WTC11 (cell line): ENCODE results near the gene ERBB2. TPM values are rescaled to one million over a fixed set of nuclear protein-coding genes. Genes with fewer than 3 reads are reported as not detected.
A peak's percentile ranks its signal among the peaks of the same experiment; 100 is the strongest.

Experiments
- ATAC-seq: fragments of 200-7000 bp; cut with Tn5 transposase; 2 replicates; pipeline ENCODE4 v1.10.0; 2021; ENCODE audit warnings: mild to moderate bottlenecking, moderate library complexity
- CTCF ChIA-PET: fragments of 300-600 bp; sonication (Branson Sonifier 250); formaldehyde crosslinking; loops from one replicate; lab custom pipeline; 2021; ENCODE audit warnings: antibody characterized with exemption; lab: Charles Lee
- POLR2A ChIA-PET: fragments of 350-600 bp; sonication (Branson Sonifier 250); formaldehyde crosslinking; loops from one replicate; lab custom pipeline; 2021; ENCODE audit warnings: antibody characterized with exemption; lab: Charles Lee
- DNase-seq: peaks from one replicate; pipeline ENCODE4 v3.0.0; 2021; ENCODE audit warnings: low spot score
- H3K27ac Mint-ChIP-seq: 2 replicates; pipeline ENCODE4 v1.8.0; 2021; ENCODE audit warnings: mixed read lengths
- H3K27me3 Mint-ChIP-seq: 2 replicates; pipeline ENCODE4 v1.8.0; 2021; ENCODE audit warnings: low read depth, mild to moderate bottlenecking, moderate library complexity, mixed read lengths
- H3K36me3 Mint-ChIP-seq: 2 replicates; pipeline ENCODE4 v1.8.0; 2021; ENCODE audit warnings: mixed read lengths
- H3K4me1 Mint-ChIP-seq: 2 replicates; pipeline ENCODE4 v1.8.0; 2022; ENCODE audit warnings: mixed read lengths
- H3K4me3 Mint-ChIP-seq: 2 replicates; pipeline ENCODE4 v1.8.0; 2021; ENCODE audit warnings: mild to moderate bottlenecking, moderate library complexity, mixed read lengths
- H3K9me3 Mint-ChIP-seq: 2 replicates; pipeline ENCODE4 v1.8.0; 2021; ENCODE audit warnings: mixed read lengths
- ATF1 ChIP-seq: sonication (generic); formaldehyde crosslinking; IDR thresholded peaks from 2 replicates; pipeline ENCODE4 v1.8.1; 2023; ENCODE audit warnings: mild to moderate bottlenecking, moderate library complexity, missing genetic modification reagents
- FOXJ3 ChIP-seq: sonication (generic); formaldehyde crosslinking; IDR thresholded peaks from 2 replicates; pipeline ENCODE4 v1.9.0; 2021; ENCODE audit warnings: missing genetic modification reagents, mild to moderate bottlenecking, borderline replicate concordance
- FOXK1 ChIP-seq: sonication (generic); formaldehyde crosslinking; IDR thresholded peaks from 2 replicates; pipeline ENCODE4 v1.8.0; 2022; ENCODE audit warnings: mild to moderate bottlenecking, moderate library complexity, missing genetic modification reagents
- GABPB1 ChIP-seq: sonication (generic); formaldehyde crosslinking; IDR thresholded peaks from 2 replicates; pipeline ENCODE4 v1.8.1; 2023; ENCODE audit warnings: mild to moderate bottlenecking, missing genetic modification reagents
- GTF2I ChIP-seq: fragments of 250-450 bp; sonication (Bioruptor Pico); conservative IDR thresholded peaks from 2 replicates; pipeline ENCODE4 v1.4.0; 2021; ENCODE audit warnings: mild to moderate bottlenecking
- HMGA2 ChIP-seq: fragments of 250-450 bp; sonication (Bioruptor Pico); IDR thresholded peaks from 2 replicates; pipeline ENCODE4 v1.4.0; 2021; ENCODE audit warnings: mild to moderate bottlenecking, moderate library complexity
- NFATC4 ChIP-seq: fragments of 250-450 bp; sonication (Bioruptor Pico); IDR thresholded peaks from 2 replicates; pipeline ENCODE4 v1.9.0; 2021; ENCODE audit warnings: mild to moderate bottlenecking
- NFYB ChIP-seq: sonication (generic); formaldehyde crosslinking; conservative IDR thresholded peaks from 2 replicates; pipeline ENCODE4 v1.8.0; 2022; ENCODE audit warnings: low read depth, missing genetic modification reagents
- NR1H2 ChIP-seq: sonication (generic); formaldehyde crosslinking; IDR thresholded peaks from 2 replicates; pipeline ENCODE4 v1.9.0; 2021; ENCODE audit warnings: mild to moderate bottlenecking, moderate library complexity, missing genetic modification reagents
- NR2C2 ChIP-seq: sonication (generic); formaldehyde crosslinking; IDR thresholded peaks from 2 replicates; pipeline ENCODE4 v1.8.0; 2022; ENCODE audit warnings: mild to moderate bottlenecking, missing genetic modification reagents
- SMAD4 ChIP-seq: sonication (generic); formaldehyde crosslinking; IDR thresholded peaks from 2 replicates; pipeline ENCODE4 v1.8.0; 2022; ENCODE audit warnings: mild to moderate bottlenecking, missing genetic modification reagents
- TEAD1 ChIP-seq: sonication (generic); formaldehyde crosslinking; IDR thresholded peaks from 2 replicates; pipeline ENCODE4 v1.8.0; 2022; ENCODE audit warnings: mild to moderate bottlenecking, missing genetic modification reagents
- ZBTB21 ChIP-seq: sonication (generic); formaldehyde crosslinking; IDR thresholded peaks from 2 replicates; pipeline ENCODE4 v1.8.1; 2023; ENCODE audit warnings: mild to moderate bottlenecking, missing genetic modification reagents, borderline replicate concordance
- ZNF138 ChIP-seq: sonication (generic); formaldehyde crosslinking; conservative IDR thresholded peaks from 2 replicates; pipeline ENCODE4 v1.8.1; 2022; ENCODE audit warnings: mild to moderate bottlenecking, moderate library complexity, missing genetic modification reagents
- ZNF219 ChIP-seq: sonication (generic); formaldehyde crosslinking; IDR thresholded peaks from 2 replicates; pipeline ENCODE4 v1.8.0; 2023; ENCODE audit warnings: missing genetic modification reagents, mild to moderate bottlenecking, borderline replicate concordance
- ZNF232 ChIP-seq: sonication (generic); formaldehyde crosslinking; IDR thresholded peaks from 2 replicates; pipeline ENCODE4 v1.8.0; 2022; ENCODE audit warnings: mild to moderate bottlenecking, missing genetic modification reagents
- ZNF317 ChIP-seq: sonication (generic); formaldehyde crosslinking; IDR thresholded peaks from 2 replicates; pipeline ENCODE4 v1.8.1; 2023; ENCODE audit warnings: low read depth, mild to moderate bottlenecking, moderate library complexity, missing genetic modification reagents, borderline replicate concordance
- total RNA-seq: library from RNA; stranded (reverse); gene quantifications from 3 replicates; pipeline ENCODE4 v1.2.3, GENCODE V29; 2021
- TF ChIP-seq, protein P1 (sequence below): sonication (generic); formaldehyde crosslinking; IDR thresholded peaks from 2 replicates; pipeline ENCODE4 v1.8.0; 2022; ENCODE audit warnings: mild to moderate bottlenecking, missing genetic modification reagents
- TF ChIP-seq, protein P2 (sequence below): fragments of 250-450 bp; sonication (Bioruptor Pico); IDR thresholded peaks from 2 replicates; pipeline ENCODE4 v2.1.2; 2022; ENCODE audit warnings: mild to moderate bottlenecking, moderate library complexity
- TF ChIP-seq, protein P3 (sequence below): fragments of 250-450 bp; sonication (Bioruptor Pico); IDR thresholded peaks from 2 replicates; pipeline ENCODE4 v1.9.0; 2021; ENCODE audit warnings: mild to moderate bottlenecking
- TF ChIP-seq, protein P4 (sequence below): fragments of 250-450 bp; sonication (Bioruptor Pico); IDR thresholded peaks from 2 replicates; pipeline ENCODE4 v1.8.0; 2021; ENCODE audit warnings: mild to moderate bottlenecking
- TF ChIP-seq, protein P5 (sequence below): sonication (generic); formaldehyde crosslinking; IDR thresholded peaks from 2 replicates; pipeline ENCODE4 v1.8.1; 2022; ENCODE audit warnings: mild to moderate bottlenecking, moderate library complexity, missing genetic modification reagents
- TF ChIP-seq, protein P6 (sequence below): sonication (generic); formaldehyde crosslinking; IDR thresholded peaks from 2 replicates; pipeline ENCODE4 v1.8.1; 2023; ENCODE audit warnings: mild to moderate bottlenecking, missing genetic modification reagents, moderate library complexity
- TF ChIP-seq, protein P7 (sequence below): sonication (generic); formaldehyde crosslinking; IDR thresholded peaks from 2 replicates; pipeline ENCODE4 v1.8.0; 2022; ENCODE audit warnings: mild to moderate bottlenecking, missing genetic modification reagents

ERBB2 gene
- total RNA-seq, 1 experiment from 2014 or later: 209 TPM

DNA sequence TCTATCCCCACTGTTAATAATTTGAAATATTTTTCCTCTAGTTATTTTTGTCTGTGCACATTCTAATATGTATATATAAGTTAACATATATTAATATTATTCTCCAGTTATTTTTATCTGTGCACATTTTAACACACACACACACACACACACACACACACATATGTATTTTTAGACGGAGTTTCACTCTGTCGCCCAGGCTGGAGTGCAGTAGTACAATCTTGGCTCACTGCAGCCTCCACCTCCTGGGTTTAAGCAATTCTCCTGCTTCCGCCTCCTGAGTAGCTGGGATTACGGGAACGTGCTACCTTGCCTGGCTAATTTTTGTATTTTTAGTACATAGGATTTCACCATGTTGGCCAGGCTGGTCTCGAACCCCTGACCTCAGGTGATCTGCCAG lies 17.8 kb downstream of the ERBB2 start:
- ChIA-PET CTCF (interaction anchor here (1.1 kb wide), 1 partner anchor 49 kb away, joined by 3 read pairs; the partner anchor contains the start of gene PNMT), POLR2A (no interaction called here)
- ATAC-seq: no peak
- Mint-ChIP-seq H3K27me3 (no peaks in the 10 kb centered on the region), H3K27ac (no peak overlapping the region), H3K9me3 (no peaks in the 10 kb centered on the region), H3K36me3 (peaks cover 42% of the 10 kb centered on the region), H3K4me3 (no peak overlapping the region), H3K4me1 (no peaks in the 10 kb centered on the region)
- TF ChIP-seq NFATC4 (CRISPR knock-in tag) (no peak), GABPB1 (CRISPR knock-in tag) (no peak), NR2C2 (no peak), ZNF232 (CRISPR knock-in tag) (no peak), HMGA2 (CRISPR knock-in tag) (no peak), ZNF138 (CRISPR knock-in tag) (no peak), NFYB (CRISPR knock-in tag) (no peak), SMAD4 (CRISPR knock-in tag) (no peak), ZBTB21 (CRISPR knock-in tag) (no peak)
- TF ChIP-seq, protein P1, sequence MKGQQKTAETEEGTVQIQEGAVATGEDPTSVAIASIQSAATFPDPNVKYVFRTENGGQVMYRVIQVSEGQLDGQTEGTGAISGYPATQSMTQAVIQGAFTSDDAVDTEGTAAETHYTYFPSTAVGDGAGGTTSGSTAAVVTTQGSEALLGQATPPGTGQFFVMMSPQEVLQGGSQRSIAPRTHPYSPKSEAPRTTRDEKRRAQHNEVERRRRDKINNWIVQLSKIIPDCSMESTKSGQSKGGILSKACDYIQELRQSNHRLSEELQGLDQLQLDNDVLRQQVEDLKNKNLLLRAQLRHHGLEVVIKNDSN: no peak
- TF ChIP-seq, protein P2, sequence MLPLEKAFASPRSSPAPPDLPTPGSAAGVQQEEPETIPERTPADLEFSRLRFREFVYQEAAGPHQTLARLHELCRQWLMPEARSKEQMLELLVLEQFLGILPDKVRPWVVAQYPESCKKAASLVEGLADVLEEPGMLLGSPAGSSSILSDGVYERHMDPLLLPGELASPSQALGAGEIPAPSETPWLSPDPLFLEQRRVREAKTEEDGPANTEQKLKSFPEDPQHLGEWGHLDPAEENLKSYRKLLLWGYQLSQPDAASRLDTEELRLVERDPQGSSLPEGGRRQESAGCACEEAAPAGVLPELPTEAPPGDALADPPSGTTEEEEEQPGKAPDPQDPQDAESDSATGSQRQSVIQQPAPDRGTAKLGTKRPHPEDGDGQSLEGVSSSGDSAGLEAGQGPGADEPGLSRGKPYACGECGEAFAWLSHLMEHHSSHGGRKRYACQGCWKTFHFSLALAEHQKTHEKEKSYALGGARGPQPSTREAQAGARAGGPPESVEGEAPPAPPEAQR: no peak
- TF ChIP-seq, protein P3, sequence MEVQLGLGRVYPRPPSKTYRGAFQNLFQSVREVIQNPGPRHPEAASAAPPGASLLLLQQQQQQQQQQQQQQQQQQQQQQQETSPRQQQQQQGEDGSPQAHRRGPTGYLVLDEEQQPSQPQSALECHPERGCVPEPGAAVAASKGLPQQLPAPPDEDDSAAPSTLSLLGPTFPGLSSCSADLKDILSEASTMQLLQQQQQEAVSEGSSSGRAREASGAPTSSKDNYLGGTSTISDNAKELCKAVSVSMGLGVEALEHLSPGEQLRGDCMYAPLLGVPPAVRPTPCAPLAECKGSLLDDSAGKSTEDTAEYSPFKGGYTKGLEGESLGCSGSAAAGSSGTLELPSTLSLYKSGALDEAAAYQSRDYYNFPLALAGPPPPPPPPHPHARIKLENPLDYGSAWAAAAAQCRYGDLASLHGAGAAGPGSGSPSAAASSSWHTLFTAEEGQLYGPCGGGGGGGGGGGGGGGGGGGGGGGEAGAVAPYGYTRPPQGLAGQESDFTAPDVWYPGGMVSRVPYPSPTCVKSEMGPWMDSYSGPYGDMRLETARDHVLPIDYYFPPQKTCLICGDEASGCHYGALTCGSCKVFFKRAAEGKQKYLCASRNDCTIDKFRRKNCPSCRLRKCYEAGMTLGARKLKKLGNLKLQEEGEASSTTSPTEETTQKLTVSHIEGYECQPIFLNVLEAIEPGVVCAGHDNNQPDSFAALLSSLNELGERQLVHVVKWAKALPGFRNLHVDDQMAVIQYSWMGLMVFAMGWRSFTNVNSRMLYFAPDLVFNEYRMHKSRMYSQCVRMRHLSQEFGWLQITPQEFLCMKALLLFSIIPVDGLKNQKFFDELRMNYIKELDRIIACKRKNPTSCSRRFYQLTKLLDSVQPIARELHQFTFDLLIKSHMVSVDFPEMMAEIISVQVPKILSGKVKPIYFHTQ (CRISPR knock-in tag): no peak
- DNase-seq: no peak

DNA sequence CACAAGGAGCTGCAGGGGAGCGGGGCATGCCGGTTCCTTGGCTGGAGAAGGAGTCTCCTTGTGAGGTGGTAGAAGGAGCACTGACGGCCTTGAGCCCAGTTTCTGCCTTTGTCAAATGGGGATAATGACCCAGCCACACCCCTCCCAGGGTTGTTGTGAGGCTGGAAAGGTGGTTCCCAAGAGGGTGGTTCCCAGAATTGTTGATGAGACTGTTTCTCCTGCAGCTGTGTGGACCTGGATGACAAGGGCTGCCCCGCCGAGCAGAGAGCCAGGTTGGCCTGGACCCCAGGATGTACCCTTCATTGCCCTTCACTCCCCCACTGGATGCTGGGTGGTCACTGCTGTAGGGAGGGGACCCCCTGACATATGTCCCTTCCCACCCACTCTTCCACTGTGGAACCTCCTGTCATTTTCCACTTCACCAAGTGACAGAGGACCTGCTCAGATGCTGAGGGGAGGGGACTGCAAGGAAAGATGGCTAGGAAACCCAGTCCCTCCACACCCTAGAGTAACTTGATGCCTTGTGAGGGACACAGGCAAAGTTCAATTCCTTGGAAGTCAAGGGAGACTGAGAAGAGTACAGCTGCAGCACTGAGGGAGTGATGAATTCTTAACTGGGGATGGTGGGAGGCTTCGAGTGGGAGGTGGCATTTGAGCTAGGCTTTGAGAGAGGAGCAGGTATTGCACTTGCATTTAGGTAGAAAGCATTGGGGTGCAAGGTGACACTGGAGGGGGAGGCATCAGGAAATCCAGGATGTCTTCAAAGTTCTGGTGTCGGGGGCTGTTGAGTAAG lies 19.9 kb downstream of the ERBB2 start:
- no peaks in the 10 kb centered on the region for H3K27me3 Mint-ChIP-seq
- ATAC-seq (no peak), DNase-seq (no peak)
- H3K4me1 Mint-ChIP-seq: peaks cover 8% of the 10 kb centered on the region
- TF ChIP-seq ZNF317 (CRISPR knock-in tag) (no peak), GTF2I (CRISPR knock-in tag) (no peak), ZBTB21 (CRISPR knock-in tag) (no peak), ZNF219 (CRISPR knock-in tag) (no peak), FOXJ3 (no peak), ATF1 (CRISPR knock-in tag) (no peak), FOXK1 (CRISPR knock-in tag) (no peak), NR1H2 (no peak), TEAD1 (CRISPR knock-in tag) (no peak)
- TF ChIP-seq, protein P4, sequence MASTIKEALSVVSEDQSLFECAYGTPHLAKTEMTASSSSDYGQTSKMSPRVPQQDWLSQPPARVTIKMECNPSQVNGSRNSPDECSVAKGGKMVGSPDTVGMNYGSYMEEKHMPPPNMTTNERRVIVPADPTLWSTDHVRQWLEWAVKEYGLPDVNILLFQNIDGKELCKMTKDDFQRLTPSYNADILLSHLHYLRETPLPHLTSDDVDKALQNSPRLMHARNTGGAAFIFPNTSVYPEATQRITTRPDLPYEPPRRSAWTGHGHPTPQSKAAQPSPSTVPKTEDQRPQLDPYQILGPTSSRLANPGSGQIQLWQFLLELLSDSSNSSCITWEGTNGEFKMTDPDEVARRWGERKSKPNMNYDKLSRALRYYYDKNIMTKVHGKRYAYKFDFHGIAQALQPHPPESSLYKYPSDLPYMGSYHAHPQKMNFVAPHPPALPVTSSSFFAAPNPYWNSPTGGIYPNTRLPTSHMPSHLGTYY: no peak
- TF ChIP-seq, protein P5, sequence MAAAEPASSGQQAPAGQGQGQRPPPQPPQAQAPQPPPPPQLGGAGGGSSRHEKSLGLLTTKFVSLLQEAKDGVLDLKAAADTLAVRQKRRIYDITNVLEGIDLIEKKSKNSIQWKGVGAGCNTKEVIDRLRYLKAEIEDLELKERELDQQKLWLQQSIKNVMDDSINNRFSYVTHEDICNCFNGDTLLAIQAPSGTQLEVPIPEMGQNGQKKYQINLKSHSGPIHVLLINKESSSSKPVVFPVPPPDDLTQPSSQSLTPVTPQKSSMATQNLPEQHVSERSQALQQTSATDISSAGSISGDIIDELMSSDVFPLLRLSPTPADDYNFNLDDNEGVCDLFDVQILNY (CRISPR knock-in tag): no peak
- TF ChIP-seq, protein P6, sequence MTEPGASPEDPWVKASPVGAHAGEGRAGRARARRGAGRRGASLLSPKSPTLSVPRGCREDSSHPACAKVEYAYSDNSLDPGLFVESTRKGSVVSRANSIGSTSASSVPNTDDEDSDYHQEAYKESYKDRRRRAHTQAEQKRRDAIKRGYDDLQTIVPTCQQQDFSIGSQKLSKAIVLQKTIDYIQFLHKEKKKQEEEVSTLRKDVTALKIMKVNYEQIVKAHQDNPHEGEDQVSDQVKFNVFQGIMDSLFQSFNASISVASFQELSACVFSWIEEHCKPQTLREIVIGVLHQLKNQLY (CRISPR knock-in tag): no peak
- TF ChIP-seq, protein P7, sequence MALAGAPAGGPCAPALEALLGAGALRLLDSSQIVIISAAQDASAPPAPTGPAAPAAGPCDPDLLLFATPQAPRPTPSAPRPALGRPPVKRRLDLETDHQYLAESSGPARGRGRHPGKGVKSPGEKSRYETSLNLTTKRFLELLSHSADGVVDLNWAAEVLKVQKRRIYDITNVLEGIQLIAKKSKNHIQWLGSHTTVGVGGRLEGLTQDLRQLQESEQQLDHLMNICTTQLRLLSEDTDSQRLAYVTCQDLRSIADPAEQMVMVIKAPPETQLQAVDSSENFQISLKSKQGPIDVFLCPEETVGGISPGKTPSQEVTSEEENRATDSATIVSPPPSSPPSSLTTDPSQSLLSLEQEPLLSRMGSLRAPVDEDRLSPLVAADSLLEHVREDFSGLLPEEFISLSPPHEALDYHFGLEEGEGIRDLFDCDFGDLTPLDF (CRISPR knock-in tag): no peak
- TF ChIP-seq, all 79 proteins: peak for 0
- Mint-ChIP-seq H3K9me3 (no peaks in the 10 kb centered on the region), H3K36me3 (peaks cover 49% of the 10 kb centered on the region), H3K4me3 (no peak overlapping the region), H3K27ac (peak overlapping the region; percentile 15; the same call in 1 of the 2 replicates)
- ChIA-PET POLR2A (interaction anchor here (0.6 kb wide), 1 partner anchor 10 kb away, joined by 4 read pairs; no protein-coding TSS in a partner anchor), CTCF (interaction anchor here (0.6 to 1.7 kb wide), 6 partner anchors 9 to 66 kb away, joined by 3 to 15 read pairs (median 4); no protein-coding TSS in a partner anchor)
